Fibroblast of skin of left quadriceps (primary cell): ENCODE measurements around the gene SLC25A41.
"Not testable (repeated sequence)": the region's sequence is repeated elsewhere in the genome, so short reads cannot be mapped to it uniquely, and the experiment has no call there.

ENCODE experiments used
- DNase-seq, 2 experiments: peaks; one replicate each; pipeline ENCODE4 v3.0.0-alpha.2; 2013; ENCODE audit warnings: low read depth in 2 of 2

Gene SLC25A41

GRCh38 chr19:6428692-6429418 lies 4.7 kb downstream of the SLC25A41 start:
- DNase-seq = not testable (repeated sequence)

GRCh38 chr19:6427131-6427530 lies 6.4 kb downstream of the SLC25A41 start:
- DNase-seq = no peak

GRCh38 chr19:6425732-6426620 lies 7.6 kb downstream of the SLC25A41 start:
- no peak for DNase-seq

- peak; percentile 100 for DNase-seq
Observed at GRCh38 chr19:6424939-6425731, 8.4 kb downstream of the SLC25A41 start.

GRCh38 chr19:6424195-6424938 lies 9.2 kb downstream of the SLC25A41 start, which contains the start of gene KHSRP:
TSS of gene KHSRP (minus strand) at chr19:6424811. CDS start at chr19:6424701, 110 bp downstream.
- DNase-seq = no peak

GRCh38 chr19:6423499-6424194 lies 9.9 kb downstream of the SLC25A41 start:
- peak in 1 of 2 experiments; percentile 3 for DNase-seq

GRCh38 chr19:6421075-6422014 lies 12.2 kb downstream of the SLC25A41 start:
- DNase-seq = no peak

- DNase-seq = no peak
Observed at GRCh38 chr19:6418562-6418932, 15.0 kb downstream of the SLC25A41 start.

GRCh38 chr19:6417713-6418561 lies 15.6 kb downstream of the SLC25A41 start:
- DNase-seq = no peak

- no peak for DNase-seq
Observed at GRCh38 chr19:6416658-6417405, 16.7 kb downstream of the SLC25A41 start.

GRCh38 chr19:6415591-6416190 lies 17.9 kb downstream of the SLC25A41 start:
- DNase-seq = no peak

GRCh38 chr19:6414793-6415590 lies 18.6 kb downstream of the SLC25A41 start:
- no peak for DNase-seq

- no peak for DNase-seq
Observed at GRCh38 chr19:6413721-6414643, 19.6 kb downstream of the SLC25A41 start.

GRCh38 chr19:6413291-6413690 lies 20.3 kb downstream of the SLC25A41 start:
- no peak for DNase-seq

- no peak for DNase-seq
Observed at GRCh38 chr19:6412447-6413091, 21.0 kb downstream of the SLC25A41 start.
